ENCODE data around the gene RNF224. TPM values are rescaled to one million over a fixed set of nuclear protein-coding genes. Genes with fewer than 3 reads are reported as not detected.

RNF224 gene
- total and polyA plus RNA-seq, 2 of the 13 experiments (the other 11 are each of a cell fraction or from before 2014, with no cell fraction given), result 0.09 TPM; not detected in 1

- TF ChIP-seq ZNF713 (CRISPR knock-in tag; IDR thresholded peaks at IDR 0.05) (no peak), KDM3A (CRISPR knock-in tag; IDR thresholded peaks at IDR 0.05; ENCODE audit: low read depth) (no peak; the same call in 1 of the 2 replicates), ZMAT5 (CRISPR knock-in tag; IDR thresholded peaks at IDR 0.05; ENCODE audit: borderline replicate concordance, low read depth) (no peak), ZBTB33 (CRISPR knock-in tag; IDR thresholded peaks at IDR 0.05) (peak; percentile 9; the same call in 1 of the 2 replicates), GTF2F1 (IDR thresholded peaks at IDR 0.05; ENCODE audit: low read length) (no peak), SP140L (CRISPR knock-in tag; IDR thresholded peaks at IDR 0.05; ENCODE audit: borderline replicate concordance) (no peak), ETV6 (CRISPR knock-in tag; conservative IDR thresholded peaks at IDR 0.05) (no peak), ISL2 (CRISPR knock-in tag; IDR thresholded peaks at IDR 0.05) (no peak), PRDM15 (CRISPR knock-in tag; IDR thresholded peaks at IDR 0.05) (no peak), HDAC2 (CRISPR knock-in tag; IDR thresholded peaks at IDR 0.05) (peak; percentile 28; the same call in 1 of the 2 replicates), SAFB2 (CRISPR knock-in tag; IDR thresholded peaks at IDR 0.05; ENCODE audit: borderline replicate concordance, low read depth) (no peak), ARID5B (CRISPR knock-in tag; IDR thresholded peaks at IDR 0.05) (peak; percentile 19; the same call in 1 of the 2 replicates), MEIS2 (CRISPR knock-in tag; IDR thresholded peaks at IDR 0.05) (no peak), TFAP4 (IDR thresholded peaks at IDR 0.05; ENCODE audit: borderline replicate concordance, low read depth) (peak; percentile 40; the same call in 1 of the 2 replicates), ZNF326 (CRISPR knock-in tag; IDR thresholded peaks at IDR 0.05; ENCODE audit: borderline replicate concordance) (no peak; the same call in 1 of the 2 replicates), ZNF558 (CRISPR knock-in tag; IDR thresholded peaks at IDR 0.05; ENCODE audit: borderline replicate concordance) (no peak), MEIS1 (CRISPR knock-in tag; IDR thresholded peaks at IDR 0.05; ENCODE audit: borderline replicate concordance) (no peak), YY1 (IDR thresholded peaks at IDR 0.05; ENCODE audit: insufficient read depth, insufficient replicate concordance, low read depth, low read length) (no peak), DPF2 (CRISPR knock-in tag; IDR thresholded peaks at IDR 0.05; ENCODE audit: borderline replicate concordance, low read depth) (no peak), GATAD2A (CRISPR knock-in tag; IDR thresholded peaks at IDR 0.05) (0 out of 2 replicates have a peak, but pooled peaks have one; percentile 16)
Measured at GRCh38 chr9:137228506-137228967, 1.2 kb downstream of the RNF224 start (continued).
